Raji (cell line): ENCODE data around the gene STARD4.

Experiments
- POLR2A ChIP-seq: IDR thresholded peaks from 2 replicates; pipeline ENCODE4 v1.6.1; 2011; ENCODE audit warnings: low read depth, low read length, control low read depth; ENCODE audit not compliant: insufficient read depth

Gene STARD4

GRCh38 chr5:111512375-111513130, at the start of gene STARD4:
Gene STARD4, minus strand, starts transcription at chr5:111512535. Its CDS starts 5,102 bp downstream, at chr5:111507433.
- peak; percentile 96 for TF ChIP-seq POLR2A

GRCh38 chr5:111559680-111560079, 47.3 kb upstream of the STARD4 start:
- TF ChIP-seq POLR2A = no peak

GRCh38 chr5:111557686-111558085, 45.4 kb upstream of the STARD4 start:
- TF ChIP-seq POLR2A = no peak

- TF ChIP-seq POLR2A = no peak
Measured at GRCh38 chr5:111557111-111557510, 44.8 kb upstream of the STARD4 start.

GRCh38 chr5:111556501-111556900, 44.2 kb upstream of the STARD4 start:
- no peak for TF ChIP-seq POLR2A

- no peak for TF ChIP-seq POLR2A
Measured at GRCh38 chr5:111555760-111556159, 43.4 kb upstream of the STARD4 start.

- no peak for TF ChIP-seq POLR2A
Measured at GRCh38 chr5:111553868-111554267, 41.5 kb upstream of the STARD4 start.

- no peak for TF ChIP-seq POLR2A
Measured at GRCh38 chr5:111552896-111553295, 40.6 kb upstream of the STARD4 start.

- TF ChIP-seq POLR2A = no peak
Measured at GRCh38 chr5:111552492-111552891, 40.2 kb upstream of the STARD4 start.

GRCh38 chr5:111551569-111552275, 39.4 kb upstream of the STARD4 start:
- no peak for TF ChIP-seq POLR2A

GRCh38 chr5:111551161-111551560, 38.8 kb upstream of the STARD4 start:
- no peak for TF ChIP-seq POLR2A

GRCh38 chr5:111550282-111551020, 38.1 kb upstream of the STARD4 start:
- no peak for TF ChIP-seq POLR2A

GRCh38 chr5:111548992-111549649, 36.8 kb upstream of the STARD4 start:
- TF ChIP-seq POLR2A = no peak

- TF ChIP-seq POLR2A = no peak
Measured at GRCh38 chr5:111548348-111548950, 36.1 kb upstream of the STARD4 start.

- no peak for TF ChIP-seq POLR2A
Measured at GRCh38 chr5:111545031-111545430, 32.7 kb upstream of the STARD4 start.
